ENCODE results near the gene CCDC179.

Gene CCDC179

DNA sequence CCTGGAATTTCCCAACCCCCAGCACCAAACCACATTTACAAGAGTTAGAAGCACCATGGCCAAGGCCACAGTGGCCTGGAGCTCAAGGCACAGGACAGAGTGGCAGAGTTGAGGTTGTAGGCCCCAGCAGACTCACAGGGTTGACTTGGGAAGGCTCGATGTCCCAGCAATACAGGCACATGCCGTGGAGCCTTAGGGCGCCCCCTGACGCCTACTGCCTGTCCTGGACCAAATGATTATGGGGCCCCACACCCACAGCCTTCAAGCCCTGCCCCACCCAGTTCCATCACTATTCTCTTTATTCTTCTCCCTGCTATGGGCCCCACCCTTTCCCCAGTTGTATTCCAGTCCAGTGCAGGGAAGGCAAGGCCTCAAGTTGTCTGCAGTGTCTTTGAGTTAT, at the start of gene CCDC179:
Gene CCDC179 (minus strand): TSS at position 234 of the 400 bp plus-strand sequence. CDS start 53 bp downstream, at position 181.
- peak in 1 of 10 donors; percentile 27 for DNase-seq
- intact Hi-C loops (cut with DNase I) = no loop called here

DNA sequence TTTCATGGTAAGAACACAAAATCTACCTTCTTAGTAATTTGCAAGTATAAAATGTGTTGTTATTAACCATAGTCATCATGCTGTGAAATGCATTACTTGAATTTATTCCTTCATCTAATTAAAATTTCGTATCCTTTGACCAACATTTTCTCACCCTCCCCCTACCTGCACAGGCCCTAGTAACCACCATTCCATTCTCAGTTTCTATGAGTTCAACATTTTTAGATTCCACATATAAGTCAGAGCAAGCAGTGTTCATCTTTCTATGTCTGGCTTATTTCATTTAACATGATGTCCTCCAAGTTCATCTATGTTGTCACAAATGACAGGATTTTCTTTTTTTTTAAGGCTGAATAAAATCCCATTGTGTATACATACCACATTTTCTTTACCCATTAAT, 43.5 kb upstream of the CCDC179 start:
- intact Hi-C loops (cut with DNase I) = no loop called here
- DNase-seq = no peak

DNA sequence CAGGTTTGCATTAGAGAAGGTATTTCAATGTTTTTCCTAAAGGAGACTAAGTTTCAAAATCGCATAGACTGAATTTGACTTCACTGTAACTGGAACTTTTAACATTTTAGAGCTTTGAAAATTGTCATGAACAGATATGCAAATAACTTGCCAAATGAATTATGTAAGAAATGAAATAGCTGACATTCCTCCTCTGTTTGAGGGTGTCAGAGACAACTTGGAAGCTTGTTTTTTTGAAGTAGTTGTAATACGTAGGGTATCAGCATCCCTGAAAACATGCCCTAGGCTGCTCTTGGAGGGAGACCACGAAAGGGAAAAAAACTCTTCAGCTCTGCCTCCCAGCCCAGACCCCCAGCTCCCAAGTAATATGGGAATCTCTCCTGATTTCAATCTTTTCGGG, 41.3 kb upstream of the CCDC179 start:
- DNase-seq = no peak
- intact Hi-C loops (cut with DNase I) = no loop called here

DNA sequence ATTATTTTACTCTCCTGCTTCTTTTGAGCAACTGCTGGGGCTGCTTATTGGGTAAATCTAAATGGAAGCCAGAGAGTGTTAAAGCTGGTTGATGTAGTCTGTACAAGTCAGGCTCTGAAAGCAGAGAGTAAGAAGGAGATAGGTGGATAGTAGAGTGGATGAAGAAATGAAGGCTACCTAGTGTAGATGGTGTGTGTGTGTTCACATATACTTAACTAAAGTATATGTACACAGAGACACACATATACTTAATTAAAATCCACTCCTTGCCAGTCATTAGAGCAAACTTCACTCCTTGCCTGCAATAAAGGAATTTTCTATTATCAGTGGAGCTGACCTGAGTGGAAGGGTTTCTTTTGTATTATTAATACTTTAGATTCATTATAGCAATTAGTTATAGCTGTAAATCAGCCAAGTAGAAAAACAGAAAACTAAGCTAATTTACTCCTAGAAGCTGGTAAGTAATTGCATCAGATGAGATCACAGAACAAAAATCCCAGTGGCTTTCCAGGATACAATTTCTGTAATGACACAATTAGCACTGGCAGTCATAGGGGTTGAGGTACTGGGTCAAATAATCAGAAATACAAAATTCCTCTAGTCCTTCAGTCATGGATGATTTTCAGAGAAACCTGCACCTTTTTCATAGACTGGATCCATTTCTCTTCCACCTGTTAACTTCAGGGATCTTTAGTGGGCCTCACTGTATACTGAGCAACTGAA, 40.7 kb upstream of the CCDC179 start:
- no peak for DNase-seq
- intact Hi-C loops (cut with DNase I) = no loop called here

DNA sequence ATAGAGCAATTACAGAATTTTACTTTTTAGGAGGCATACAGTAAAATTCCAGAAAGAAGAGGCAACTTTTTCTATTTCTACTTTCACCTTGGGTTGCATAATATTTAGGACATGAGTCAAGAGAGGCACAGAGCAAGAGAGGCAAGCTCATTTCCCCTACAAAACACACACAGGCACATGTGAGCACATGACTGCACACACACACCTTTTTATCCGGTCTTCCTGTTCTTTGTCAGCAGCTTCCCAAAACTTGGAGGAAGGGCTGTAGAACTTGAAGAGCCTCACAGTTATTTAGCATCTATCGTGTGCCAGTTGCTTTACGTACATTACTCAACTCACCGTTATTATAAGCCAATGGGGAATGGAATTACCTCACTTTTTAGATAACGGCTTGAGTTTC, 37.8 kb upstream of the CCDC179 start:
- intact Hi-C loops (cut with DNase I) = no loop called here
- DNase-seq = no peak

DNA sequence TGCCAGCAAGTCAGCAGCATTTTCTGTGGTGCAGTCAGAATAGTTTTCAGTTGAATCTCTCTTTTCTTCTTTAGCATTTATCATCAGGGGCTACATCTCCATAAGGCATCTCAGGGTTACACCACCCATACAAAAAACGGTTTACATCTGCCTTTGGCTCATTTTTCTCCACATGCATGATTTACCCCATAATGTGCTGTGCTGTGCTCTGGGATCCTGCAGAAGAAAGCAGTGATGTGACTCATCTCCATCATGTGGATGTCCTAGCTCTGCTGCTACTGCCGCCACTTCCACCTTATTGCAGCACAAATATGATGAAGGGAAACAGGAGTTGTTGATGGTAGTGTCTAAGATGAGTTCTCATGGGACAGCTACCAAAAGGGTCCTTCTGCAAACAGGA, 30.0 kb upstream of the CCDC179 start:
- DNase-seq = no peak
- intact Hi-C loops (cut with DNase I) = no loop called here

- intact Hi-C loops (cut with DNase I) = no loop called here
- no peak for DNase-seq
Measured at GRCh38 chr11:22884217-22884616, 23.9 kb upstream of the CCDC179 start.

GRCh38 chr11:22879630-22880029, 19.4 kb upstream of the CCDC179 start:
- no peak for DNase-seq
- intact Hi-C loops (cut with DNase I) = no loop called here

GRCh38 chr11:22878604-22879003, 18.3 kb upstream of the CCDC179 start:
- intact Hi-C loops (cut with DNase I) = no loop called here
- no peak for DNase-seq

DNA sequence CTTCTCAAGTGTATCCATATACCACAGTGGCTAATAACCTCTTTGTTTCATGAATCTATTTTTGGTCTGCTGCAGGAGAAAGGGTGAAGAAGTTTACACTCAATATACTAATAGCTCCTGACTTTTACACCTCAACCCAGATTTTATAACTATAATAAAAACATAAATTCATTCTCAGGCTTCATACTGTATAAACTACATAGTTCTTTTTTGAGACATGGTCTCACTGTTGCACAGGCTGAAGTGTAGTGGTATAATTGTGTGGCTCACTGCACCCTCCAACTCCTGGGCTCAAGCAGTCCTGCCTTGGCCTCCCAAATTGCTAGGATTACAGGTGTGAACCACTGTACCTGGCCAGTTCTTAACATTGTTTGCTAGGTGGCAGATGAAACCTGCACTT, 17.8 kb upstream of the CCDC179 start:
- intact Hi-C loops (cut with DNase I) = no loop called here
- no peak for DNase-seq

GRCh38 chr11:22875869-22876473, 15.7 kb upstream of the CCDC179 start:
- peak in 4 of 10 donors; percentile 17 to 55 (median 48) for DNase-seq
- intact Hi-C loops (cut with DNase I) = no loop called here

DNA sequence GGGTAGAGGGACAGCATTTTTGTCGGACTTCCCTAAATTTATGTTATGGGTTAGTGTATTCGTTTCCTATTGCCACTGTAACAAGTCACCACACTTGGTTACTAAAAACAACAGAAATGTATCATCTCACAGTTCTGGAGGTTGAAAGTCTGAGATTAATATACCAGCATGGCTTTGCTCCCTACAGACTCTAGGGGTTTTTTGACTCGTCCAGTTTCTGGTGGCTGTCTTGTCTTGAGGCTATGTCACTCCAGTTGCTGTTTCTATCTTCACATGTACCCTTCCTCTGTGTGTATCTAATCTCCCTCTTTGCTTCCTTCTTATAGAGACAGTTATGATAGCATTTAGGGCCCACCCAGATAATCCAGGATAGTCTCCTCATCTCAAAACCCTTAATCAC, 9.1 kb upstream of the CCDC179 start:
- intact Hi-C loops (cut with DNase I) = no loop called here

DNA sequence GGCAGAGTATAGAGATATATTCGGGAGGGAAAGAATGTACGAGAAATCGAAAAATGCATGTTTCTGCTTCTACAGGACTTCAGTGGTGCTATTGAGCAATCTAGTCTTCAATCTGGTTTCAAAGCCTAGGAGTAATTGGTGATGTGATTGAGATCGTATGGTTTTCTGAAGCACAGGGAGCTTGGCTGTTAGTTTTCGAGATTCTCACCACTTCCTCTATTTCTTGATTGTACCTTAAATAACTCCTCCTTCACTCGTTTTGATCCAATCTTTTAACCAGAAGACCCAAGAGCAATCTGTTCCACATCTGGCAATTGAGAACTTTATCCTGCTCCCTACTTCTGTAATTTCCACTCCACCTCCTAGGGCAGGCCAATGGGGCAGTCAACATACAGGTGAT, 518 bp downstream of the CCDC179 start:
- intact Hi-C loops (cut with DNase I) = no loop called here
- no peak for DNase-seq

More for the DNA sequence above, 9.1 kb upstream of the CCDC179 start:
- DNase-seq = no peak

GRCh38 chr11:22851477-22851876, 8.8 kb downstream of the CCDC179 start:
- intact Hi-C loops (cut with DNase I) = no loop called here
- no peak for DNase-seq

- intact Hi-C loops (cut with DNase I) = no loop called here
- DNase-seq = no peak
Measured at GRCh38 chr11:22846726-22847125, 13.5 kb downstream of the CCDC179 start.

GRCh38 chr11:22832315-22833015, 27.8 kb downstream of the CCDC179 start:
- intact Hi-C loops (cut with DNase I) = no loop called here
- no peak for DNase-seq

GRCh38 chr11:22830082-22830414, 30.2 kb downstream of the CCDC179 start:
- no peak for DNase-seq
- intact Hi-C loops (cut with DNase I) = no loop called here

- intact Hi-C loops (cut with DNase I) = loop anchor here (2.0 to 10.0 kb wide), 4 partner anchors 37 to 585 kb away; partner anchors contain the start of genes FANCF and SLC17A6
- DNase-seq = peak; percentile 87 to 99 (median 96)
Measured at GRCh38 chr11:22829231-22830081, 30.8 kb downstream of the CCDC179 start, which contains the start of gene SVIP. Gene SVIP, minus strand, starts transcription at chr11:22829801. Its CDS starts 53 bp downstream, at chr11:22829748.

GRCh38 chr11:22828373-22828772, 31.9 kb downstream of the CCDC179 start:
- no peak for DNase-seq

DNA sequence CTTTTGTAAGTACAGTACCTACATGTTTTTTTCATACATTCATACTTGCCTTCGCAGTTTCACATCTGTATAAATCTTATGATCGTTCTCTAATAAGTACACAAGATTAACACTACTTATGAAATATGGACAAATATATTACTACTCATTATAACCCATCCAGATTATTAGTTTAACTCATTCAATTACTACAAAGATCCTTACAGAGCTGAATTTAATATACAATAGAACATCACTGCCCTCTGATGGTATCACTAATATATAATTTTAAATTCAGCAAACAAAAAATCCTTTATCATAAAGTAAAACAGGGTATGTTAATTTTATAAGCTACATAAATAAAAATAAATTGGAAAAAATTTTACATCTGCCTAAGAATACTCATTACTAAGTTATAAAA, 38.1 kb downstream of the CCDC179 start:
- no peak for DNase-seq
- intact Hi-C loops (cut with DNase I) = loop anchor here (10.0 kb wide), 2 partner anchors 487 to 577 kb away; partner anchors contain the start of gene SLC17A6

More at GRCh38 chr11:22828373-22828772, 31.9 kb downstream of the CCDC179 start:
- intact Hi-C loops (cut with DNase I) = loop anchor here (2.0 to 10.0 kb wide), 4 partner anchors 36 to 584 kb away; partner anchors contain the start of genes FANCF and SLC17A6

Data from posterior cingulate gyrus (tissue), 11 donors.